Ovary (tissue), 3 donors: ENCODE measurements around the gene METTL5.

Source experiments
- CTCF ChIP-seq, 3 donors: fragments of 450-650 bp in 2 of 3; fragments of 200-600 bp in 1 of 3; IDR thresholded peaks; one replicate each; pipeline versions ENCODE4 v1.5.1 to v1.8.0; 2016 to 2022; ENCODE audit warnings: antibody characterized with exemption in 3 of 3, mild to moderate bottlenecking in 1 of 3
- EP300 ChIP-seq: sonication (generic); formaldehyde crosslinking; IDR thresholded peaks from one replicate; pipeline ENCODE4 v1.6.1; 2017; ENCODE audit warnings: antibody characterized with exemption
- POLR2A ChIP-seq: fragments of 450-650 bp; IDR thresholded peaks from one replicate; pipeline ENCODE4 v1.6.1; 2017; ENCODE audit warnings: antibody characterized with exemption, mild to moderate bottlenecking, moderate library complexity
- donor health status: DM: no; HTN: no; CAD: no.

GRCh38 chr2:169834401-169834800, 9.7 kb upstream of the METTL5 start:
- no peak for TF ChIP-seq CTCF (IDR thresholded peaks at IDR 0.05)
- TF ChIP-seq EP300, result no peak
- TF ChIP-seq POLR2A, result no peak
